Activated CD4-positive, alpha-beta memory T cell treated with anti-CD3 and anti-CD28 coated beads, Interleukin-2, amount 10 ng/mL, durations not matched to agents 7 days and 5 days (primary cell): Measurements from ENCODE around the gene CCR5AS.

Experiments used
- CTCF ChIA-PET: fragments of 350-600 bp; sonication (Branson Sonifier 250); formaldehyde crosslinking; loops from one replicate; lab custom pipeline; 2021; ENCODE audit warnings: antibody characterized with exemption, inconsistent platforms; lab: Charles Lee
- POLR2A ChIA-PET: fragments of 350-600 bp; sonication (Branson Sonifier 250); formaldehyde crosslinking; loops from one replicate; lab custom pipeline; 2021; ENCODE audit warnings: antibody characterized with exemption; lab: Charles Lee
- DNase-seq: peaks from one replicate; pipeline ENCODE4 v3.0.0-alpha.2; 2020
- H3K27ac Mint-ChIP-seq: one replicate; pipeline ENCODE4 v1.8.0; 2021; ENCODE audit warnings: mild to moderate bottlenecking, mixed read lengths
- H3K27me3 Mint-ChIP-seq: one replicate; pipeline ENCODE4 v1.8.0; 2021; ENCODE audit warnings: mixed read lengths
- H3K36me3 Mint-ChIP-seq: one replicate; pipeline ENCODE4 v1.8.0; 2021; ENCODE audit warnings: low read depth, mixed read lengths
- H3K4me1 Mint-ChIP-seq: one replicate; pipeline ENCODE4 v1.8.0; 2021; ENCODE audit warnings: mixed read lengths
- H3K4me3 Mint-ChIP-seq: one replicate; pipeline ENCODE4 v1.8.0; 2021; ENCODE audit warnings: mild to moderate bottlenecking, mixed read lengths
- H3K9me3 Mint-ChIP-seq: one replicate; pipeline ENCODE4 v1.8.0; 2021; ENCODE audit warnings: mixed read lengths

The CCR5AS gene

GRCh38 chr3:46356909-46357308 lies 50.0 kb downstream of the CCR5AS start:
- Mint-ChIP-seq H3K4me3 (peak overlapping the region; percentile 82), H3K27me3 (peaks cover 34% of the 10 kb centered on the region), H3K27ac (peak overlapping the region; percentile 86), H3K9me3 (no peaks in the 10 kb centered on the region), H3K4me1 (peaks cover 88% of the 10 kb centered on the region), H3K36me3 (peaks cover 86% of the 10 kb centered on the region)
- no peak for DNase-seq
- ChIA-PET POLR2A (interaction anchor here (1.0 to 10.8 kb wide), 4 partner anchors 10 to 78 kb away, joined by 3 to 414 read pairs (median 208); partner anchors contain the start of gene CCR5), CTCF (interaction anchor here (10.8 kb wide), 1 partner anchor 11 kb away, joined by 130 read pairs; the partner anchor contains the start of gene CCR5)

GRCh38 chr3:46356276-46356675 lies 50.6 kb downstream of the CCR5AS start:
- Mint-ChIP-seq H3K4me1 (peaks cover 88% of the 10 kb centered on the region), H3K27me3 (peaks cover 39% of the 10 kb centered on the region), H3K9me3 (no peaks in the 10 kb centered on the region), H3K27ac (peak overlapping the region; percentile 86), H3K4me3 (peak overlapping the region; percentile 82), H3K36me3 (peaks cover 84% of the 10 kb centered on the region)
- ChIA-PET CTCF (interaction anchor here (0.6 to 10.8 kb wide), 2 partner anchors 12 to 19 kb away, joined by 3 to 130 read pairs; partner anchors contain the start of gene CCR5), POLR2A (interaction anchor here (1.0 to 10.8 kb wide), 4 partner anchors 11 to 77 kb away, joined by 3 to 414 read pairs (median 208); partner anchors contain the start of gene CCR5)
- no peak for DNase-seq

DNA sequence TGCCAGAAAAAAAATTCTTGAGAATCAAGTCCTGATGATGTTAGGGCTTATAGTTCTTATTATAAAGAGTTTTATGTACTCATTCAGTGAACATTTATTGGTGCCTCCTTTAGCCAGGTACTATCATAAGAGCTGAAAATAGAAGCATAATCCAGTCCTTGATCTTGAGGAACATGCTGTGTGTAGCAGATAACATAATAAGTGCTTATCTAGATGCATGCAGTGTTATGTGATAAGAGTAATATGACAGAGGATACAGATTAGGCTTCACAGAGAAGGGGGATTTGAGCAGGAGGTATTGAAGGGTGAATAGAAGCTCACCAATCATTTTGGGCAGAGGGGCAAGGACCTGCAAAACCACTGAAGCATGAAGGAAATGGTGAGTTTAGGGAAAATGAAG lies 51.9 kb downstream of the CCR5AS start:
- H3K27ac Mint-ChIP-seq: peak overlapping the region; percentile 86
- H3K4me3 Mint-ChIP-seq: peak overlapping the region; percentile 82
- POLR2A ChIA-PET: interaction anchor here (0.6 to 10.8 kb wide), 13 partner anchors 12 to 360 kb away, joined by 3 to 414 read pairs (median 8); partner anchors contain the start of genes CCR1 and CCR5
- peaks cover 71% of the 10 kb centered on the region for H3K36me3 Mint-ChIP-seq
- DNase-seq: no peak
- CTCF ChIA-PET: interaction anchor here (0.9 to 10.8 kb wide), 6 partner anchors 13 to 147 kb away, joined by 3 to 130 read pairs (median 6); partner anchors contain the start of genes CCR1 and CCR5
- peaks cover 39% of the 10 kb centered on the region for H3K27me3 Mint-ChIP-seq
- H3K4me1 Mint-ChIP-seq: peaks cover 88% of the 10 kb centered on the region
- no peaks in the 10 kb centered on the region for H3K9me3 Mint-ChIP-seq

- ChIA-PET CTCF (interaction anchor here (0.9 to 10.8 kb wide), 7 partner anchors 14 to 146 kb away, joined by 3 to 130 read pairs (median 6); partner anchors contain the start of genes CCR1 and CCR5), POLR2A (interaction anchor here (0.8 to 10.8 kb wide), 16 partner anchors 12 to 411 kb away, joined by 3 to 414 read pairs (median 6); partner anchors contain the start of genes CCR1, CCR5 and CXCR6)
- Mint-ChIP-seq H3K27ac (peak overlapping the region; percentile 86), H3K9me3 (no peaks in the 10 kb centered on the region), H3K4me1 (peaks cover 88% of the 10 kb centered on the region), H3K4me3 (peak overlapping the region; percentile 82), H3K36me3 (peaks cover 66% of the 10 kb centered on the region), H3K27me3 (peaks cover 39% of the 10 kb centered on the region)
- no peak for DNase-seq
Observed at GRCh38 chr3:46354478-46354877, 52.4 kb downstream of the CCR5AS start.

GRCh38 chr3:46353647-46354410 lies 53.0 kb downstream of the CCR5AS start, which contains the start of gene CCR2:
Gene CCR2 (plus strand): TSS chr3:46354111. CDS start chr3:46357528, 3,417 bp downstream.
- peaks cover under 1% of the 10 kb centered on the region for H3K9me3 Mint-ChIP-seq
- peak within 1 kb of the TSS; percentile 96 for H3K27ac Mint-ChIP-seq
- H3K27me3 Mint-ChIP-seq: peaks cover 39% of the 10 kb centered on the region
- ChIA-PET POLR2A (interaction anchor here (0.8 to 10.8 kb wide), 20 partner anchors 13 to 411 kb away, joined by 3 to 414 read pairs (median 4); partner anchors contain the start of genes CCR1, CCR5 and CXCR6), CTCF (interaction anchor here (1.0 to 10.8 kb wide), 7 partner anchors 14 to 146 kb away, joined by 3 to 130 read pairs (median 6); partner anchors contain the start of genes CCR1 and CCR5)
- peak within 1 kb of the TSS; percentile 82 for H3K4me3 Mint-ChIP-seq
- H3K36me3 Mint-ChIP-seq: peaks cover 60% of the 10 kb centered on the region
- H3K4me1 Mint-ChIP-seq: peaks cover 90% of the 10 kb centered on the region
- DNase-seq: peak; percentile 34

DNA sequence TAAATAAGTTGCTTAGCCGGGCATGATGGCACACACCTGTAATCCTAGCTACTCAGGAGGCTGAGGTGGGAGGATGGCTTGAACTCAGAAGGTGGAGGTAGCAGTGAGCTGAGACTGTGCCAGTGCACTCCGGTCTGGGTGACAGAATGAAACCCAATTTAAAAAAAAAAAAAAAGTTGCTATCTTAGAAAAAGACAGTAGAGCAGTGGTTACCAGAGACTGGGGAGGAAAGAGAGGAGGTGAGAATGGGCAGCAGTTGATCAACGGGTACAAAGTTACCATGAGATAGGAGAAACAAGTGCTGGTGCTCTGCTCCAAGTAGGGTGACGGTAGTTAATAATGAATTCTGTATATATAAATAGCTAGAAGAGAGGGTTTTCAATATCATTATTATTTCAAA lies 53.8 kb downstream of the CCR5AS start:
- peaks cover 59% of the 10 kb centered on the region for H3K36me3 Mint-ChIP-seq
- POLR2A ChIA-PET: interaction anchor here (1.0 to 10.8 kb wide), 12 partner anchors 14 to 252 kb away, joined by 3 to 414 read pairs (median 7); partner anchors contain the start of gene CCR5
- no peak for DNase-seq
- H3K27me3 Mint-ChIP-seq: peaks cover 37% of the 10 kb centered on the region
- H3K9me3 Mint-ChIP-seq: peaks cover 5% of the 10 kb centered on the region
- peak overlapping the region; percentile 96 for H3K27ac Mint-ChIP-seq
- H3K4me3 Mint-ChIP-seq: peak overlapping the region; percentile 57
- H3K4me1 Mint-ChIP-seq: peaks cover 90% of the 10 kb centered on the region
- CTCF ChIA-PET: interaction anchor here (1.0 to 10.8 kb wide), 5 partner anchors 15 to 145 kb away, joined by 3 to 130 read pairs (median 7); partner anchors contain the start of genes CCR1 and CCR5

GRCh38 chr3:46351646-46352045 lies 55.2 kb downstream of the CCR5AS start:
- CTCF ChIA-PET: interaction anchor here (1.2 to 10.8 kb wide), 3 partner anchors 16 to 67 kb away, joined by 3 to 130 read pairs (median 3); partner anchors contain the start of gene CCR5
- Mint-ChIP-seq H3K27me3 (peaks cover 32% of the 10 kb centered on the region), H3K4me1 (peaks cover 86% of the 10 kb centered on the region), H3K36me3 (peaks cover 59% of the 10 kb centered on the region), H3K9me3 (peaks cover 12% of the 10 kb centered on the region), H3K27ac (peak overlapping the region; percentile 96), H3K4me3 (no peak overlapping the region)
- DNase-seq: no peak
- POLR2A ChIA-PET: interaction anchor here (2.0 to 10.8 kb wide), 5 partner anchors 15 to 82 kb away, joined by 4 to 414 read pairs (median 207); partner anchors contain the start of gene CCR5

DNA sequence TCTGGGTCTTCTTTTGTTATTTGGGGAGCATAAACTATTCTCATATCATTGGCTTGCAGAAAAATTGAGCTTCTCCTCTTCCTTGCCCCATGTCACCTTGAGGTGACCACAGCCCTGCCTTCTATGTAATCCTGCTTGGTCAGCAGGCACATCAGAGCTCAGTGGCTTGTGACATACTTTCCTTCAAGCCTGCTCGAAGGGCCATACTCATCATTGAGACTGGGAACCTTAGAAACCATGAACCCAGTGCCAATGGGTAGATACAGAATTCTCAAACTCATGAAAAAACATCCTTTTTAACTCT lies 56.7 kb downstream of the CCR5AS start:
- H3K27ac Mint-ChIP-seq: peak overlapping the region; percentile 96
- H3K36me3 Mint-ChIP-seq: peaks cover 58% of the 10 kb centered on the region
- peak; percentile 45 for DNase-seq
- peaks cover 13% of the 10 kb centered on the region for H3K9me3 Mint-ChIP-seq
- ChIA-PET CTCF (interaction anchor here (0.6 to 10.8 kb wide), 9 partner anchors 14 to 723 kb away, joined by 3 to 130 read pairs (median 3); partner anchors contain the start of gene CCR5), POLR2A (interaction anchor here (0.8 to 10.8 kb wide), 13 partner anchors 8 to 135 kb away, joined by 3 to 414 read pairs (median 5); partner anchors contain the start of gene CCR5)
- peak overlapping the region; percentile 49 for H3K4me3 Mint-ChIP-seq
- H3K27me3 Mint-ChIP-seq: peaks cover 19% of the 10 kb centered on the region
- H3K4me1 Mint-ChIP-seq: peaks cover 81% of the 10 kb centered on the region

GRCh38 chr3:46349484-46350261 lies 57.2 kb downstream of the CCR5AS start:
- Mint-ChIP-seq H3K9me3 (peaks cover 13% of the 10 kb centered on the region), H3K4me1 (peaks cover 77% of the 10 kb centered on the region), H3K27ac (peak overlapping the region; percentile 96), H3K4me3 (peak overlapping the region; percentile 49), H3K27me3 (peaks cover 15% of the 10 kb centered on the region), H3K36me3 (peaks cover 55% of the 10 kb centered on the region)
- ChIA-PET CTCF (interaction anchor here (0.6 to 10.8 kb wide), 10 partner anchors 18 to 723 kb away, joined by 3 to 130 read pairs (median 3); partner anchors contain the start of gene CCR5), POLR2A (interaction anchor here (0.7 to 10.8 kb wide), 15 partner anchors 9 to 135 kb away, joined by 3 to 414 read pairs (median 5); partner anchors contain the start of gene CCR5)
- no peak for DNase-seq

DNA sequence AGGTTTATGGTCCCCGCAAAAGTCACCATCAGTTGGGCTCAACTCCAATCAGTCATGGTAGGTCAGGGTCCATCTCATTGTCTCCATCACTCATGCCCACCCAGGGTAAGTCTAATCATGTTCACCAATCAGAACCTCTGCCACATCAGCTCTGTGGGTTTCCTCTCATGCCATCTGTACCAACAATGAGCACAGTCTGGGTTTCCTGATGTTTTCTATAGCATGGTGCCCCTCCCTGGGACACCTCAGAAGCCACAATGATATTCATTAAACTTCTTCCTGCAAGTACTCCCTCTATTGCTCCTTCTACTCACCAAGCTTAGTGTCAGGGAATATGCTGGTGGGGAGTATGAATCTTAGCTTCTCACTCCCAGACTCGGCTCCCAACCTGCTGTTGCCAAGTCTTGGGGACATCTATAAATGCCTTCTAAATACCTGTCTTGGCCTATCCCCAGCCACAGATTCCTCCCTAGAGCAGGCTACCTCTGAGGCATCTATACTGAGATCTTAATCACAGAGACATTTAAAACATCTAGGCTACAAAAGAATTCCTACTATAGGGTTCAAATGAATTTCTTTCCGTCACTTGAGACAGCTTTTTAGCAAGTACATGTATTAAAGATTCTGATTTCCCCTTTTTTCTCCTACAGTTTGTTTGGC lies 57.9 kb downstream of the CCR5AS start:
- Mint-ChIP-seq H3K4me3 (peak overlapping the region; percentile 49), H3K27me3 (peaks cover 10% of the 10 kb centered on the region), H3K36me3 (peaks cover 52% of the 10 kb centered on the region), H3K4me1 (peaks cover 71% of the 10 kb centered on the region), H3K9me3 (peaks cover 15% of the 10 kb centered on the region), H3K27ac (peak overlapping the region; percentile 96)
- ChIA-PET CTCF (interaction anchor here (1.1 to 10.8 kb wide), 4 partner anchors 19 to 408 kb away, joined by 3 to 130 read pairs (median 8); partner anchors contain the start of gene CCR5), POLR2A (interaction anchor here (0.7 to 10.8 kb wide), 12 partner anchors 11 to 250 kb away, joined by 3 to 414 read pairs (median 8); partner anchors contain the start of gene CCR5)
- peak; percentile 40 for DNase-seq

- ChIA-PET CTCF (no interaction called here), POLR2A (no interaction called here)
- DNase-seq: no peak
- Mint-ChIP-seq H3K9me3 (peaks cover 24% of the 10 kb centered on the region), H3K4me3 (no peak overlapping the region), H3K27ac (no peak overlapping the region), H3K36me3 (peaks cover 51% of the 10 kb centered on the region), H3K4me1 (peaks cover 28% of the 10 kb centered on the region), H3K27me3 (no peaks in the 10 kb centered on the region)
Observed at GRCh38 chr3:46344476-46344875, 62.4 kb downstream of the CCR5AS start.
